HG03439 (cell line): ENCODE results near the gene MNX1.
A peak's percentile ranks its signal among the peaks of the same experiment; 100 is the strongest.

Experiments used
- ATAC-seq: cut with Tn5 transposase; IDR thresholded peaks from one replicate; pipeline ENCODE4 v1.9.1; 2021; ENCODE audit warnings: mild to moderate bottlenecking, moderate library complexity; ENCODE audit not compliant: unreplicated experiment

The MNX1 gene

DNA sequence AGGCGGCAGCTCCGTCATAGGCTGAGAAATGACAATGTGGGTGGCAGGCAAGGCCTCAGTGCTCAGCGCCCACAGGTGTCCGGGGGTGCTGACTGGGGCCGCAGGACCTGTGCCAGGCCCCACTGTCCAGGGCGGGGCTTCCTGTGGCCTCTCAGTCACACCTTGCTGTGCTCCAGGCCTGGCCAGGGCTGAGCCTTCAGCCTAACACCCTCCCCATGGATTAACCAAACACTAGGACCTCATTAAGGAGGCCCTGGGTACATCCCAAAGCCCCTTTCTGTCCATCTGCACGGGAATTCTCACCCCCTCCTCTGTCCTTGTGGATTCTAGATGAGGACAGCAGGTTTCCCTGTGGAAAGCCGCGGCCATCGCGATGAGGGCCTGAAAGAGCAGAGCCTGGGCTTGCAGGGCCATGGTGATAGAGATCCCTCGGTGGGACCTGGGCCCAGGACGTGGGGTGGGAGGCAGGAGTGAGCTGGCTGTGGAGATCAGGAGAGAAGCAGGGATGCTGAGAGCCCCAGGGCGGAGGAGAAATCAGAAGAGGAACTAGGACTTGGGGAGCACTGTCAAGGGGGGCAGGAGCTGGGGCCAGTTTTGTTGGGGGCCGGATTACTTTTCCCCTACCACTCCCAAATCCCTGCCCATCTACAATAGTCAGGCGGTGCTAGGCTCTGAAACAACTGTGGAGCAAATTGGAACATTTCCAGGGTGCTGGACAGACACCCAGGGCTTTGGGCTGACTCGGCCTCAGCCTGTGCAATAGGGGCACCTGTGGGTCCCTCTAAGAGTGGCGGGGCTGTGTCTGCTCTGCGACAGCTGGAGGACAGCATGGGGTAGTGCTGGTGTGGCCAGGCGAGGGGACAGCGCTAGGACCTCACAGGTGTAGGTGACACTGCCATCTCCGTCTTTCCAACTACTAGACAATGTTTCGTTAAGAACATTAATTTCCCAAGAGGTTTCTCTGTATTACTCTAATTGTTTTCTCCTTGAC, 23.3 kb upstream of the MNX1 start:
- no peak for ATAC-seq

DNA sequence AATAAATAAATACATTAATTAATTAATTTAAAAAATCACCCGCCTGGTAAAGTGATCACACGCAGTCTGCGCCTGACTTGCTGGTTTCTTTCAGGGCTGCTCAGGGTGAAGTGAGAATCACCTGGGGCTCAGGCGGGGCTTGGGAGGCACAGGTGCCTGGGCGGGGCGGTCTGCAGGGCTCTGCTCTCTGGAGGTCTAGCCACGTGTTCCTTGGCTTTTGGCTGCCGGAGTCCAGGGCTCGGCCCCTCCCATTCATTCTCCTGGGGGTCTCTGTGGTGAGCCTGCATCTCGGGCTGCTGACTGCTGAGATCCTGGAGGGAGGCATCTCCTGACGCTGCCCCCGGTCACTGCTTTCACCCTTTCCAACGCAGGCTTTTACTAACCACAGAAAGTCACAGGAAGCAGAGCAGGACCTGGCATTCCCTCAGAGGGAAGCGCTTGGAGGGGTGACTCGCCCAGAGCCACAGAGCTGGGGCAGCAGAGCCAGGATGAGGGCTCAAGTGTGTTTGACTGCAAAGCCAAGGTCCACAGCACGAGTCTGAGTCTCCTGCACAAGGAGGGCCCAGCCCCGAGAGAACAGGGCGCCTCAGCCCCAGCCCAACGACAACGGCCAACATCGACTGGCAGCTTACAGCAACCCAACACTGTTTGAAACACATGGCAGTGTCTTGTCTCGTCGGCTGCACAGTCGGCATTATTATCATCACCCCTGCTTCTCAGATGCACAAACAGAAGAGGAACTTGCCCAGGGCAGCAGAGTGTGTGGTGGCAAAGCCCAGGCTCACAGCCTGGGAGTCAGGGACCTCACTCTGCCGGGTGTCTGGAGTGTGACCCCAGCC, 22.4 kb upstream of the MNX1 start:
- ATAC-seq = no peak

DNA sequence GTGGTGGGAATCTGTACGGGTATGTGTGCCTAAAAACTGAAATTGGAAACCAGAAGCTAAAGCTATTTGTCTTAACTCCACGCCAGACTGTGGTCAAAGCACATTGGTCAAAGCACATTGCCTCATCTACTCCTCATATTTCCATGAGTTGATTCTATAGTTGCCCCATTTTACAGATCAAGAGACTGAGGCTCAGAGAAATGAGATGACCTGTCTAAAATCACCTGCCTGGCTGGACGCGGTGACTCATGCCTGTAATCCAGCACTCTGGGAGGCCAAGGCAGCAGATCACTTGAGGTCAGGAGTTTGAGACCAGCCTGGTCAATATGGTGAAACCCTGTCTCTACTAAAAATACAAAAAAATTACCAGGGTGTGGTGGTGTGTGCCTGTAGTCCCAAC, 21.7 kb upstream of the MNX1 start:
- ATAC-seq = no peak

- ATAC-seq = no peak
Measured at GRCh38 chr7:157028199-157028903, 17.9 kb upstream of the MNX1 start.

DNA sequence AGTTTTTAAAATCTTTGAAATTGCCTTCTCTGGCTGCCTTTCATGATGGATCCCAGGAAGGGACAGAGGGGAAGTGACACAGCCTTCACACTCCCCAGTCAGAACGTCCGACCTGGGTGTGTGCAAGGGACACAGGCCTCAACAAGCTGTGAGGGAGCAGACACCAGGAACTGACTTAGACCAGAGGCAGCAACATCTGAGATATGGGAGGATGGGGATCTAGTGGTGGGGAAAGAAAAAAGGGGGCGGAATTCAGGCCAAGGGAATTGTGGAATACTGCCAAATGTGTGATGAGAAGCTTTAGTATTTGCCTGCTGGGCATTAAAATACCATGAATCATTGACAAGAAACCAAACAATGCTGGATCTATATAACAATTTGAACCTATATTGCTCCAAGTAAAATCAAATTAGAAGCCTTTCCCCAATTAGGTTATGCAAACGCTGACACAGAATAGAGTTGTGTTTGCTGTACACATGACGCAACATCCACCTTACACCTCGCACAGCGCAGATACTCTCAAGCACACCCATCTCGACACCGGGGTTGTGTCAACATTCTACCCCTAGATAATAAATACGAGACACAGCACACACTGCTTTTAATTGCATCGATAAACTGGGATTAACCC, 17.2 kb upstream of the MNX1 start:
- ATAC-seq = no peak

DNA sequence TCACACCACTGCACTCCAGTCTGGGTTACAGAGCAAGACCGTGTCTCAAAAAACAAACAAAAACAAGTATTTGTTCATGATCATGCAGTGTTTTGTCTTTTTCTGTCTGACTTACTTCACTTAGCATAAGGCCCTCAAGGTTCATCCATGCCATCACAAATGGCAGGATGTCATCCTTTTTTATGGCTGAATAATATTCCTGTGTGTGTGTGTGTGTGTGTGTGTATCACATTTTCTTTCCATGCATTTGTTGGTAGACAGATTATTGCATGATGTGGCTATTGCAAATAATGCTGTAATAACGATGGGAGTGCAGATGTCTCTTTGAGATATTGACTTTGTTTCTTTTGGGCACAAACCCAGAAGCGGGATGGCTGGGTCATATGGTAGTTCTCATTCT, 14.3 kb upstream of the MNX1 start:
- ATAC-seq = no peak

DNA sequence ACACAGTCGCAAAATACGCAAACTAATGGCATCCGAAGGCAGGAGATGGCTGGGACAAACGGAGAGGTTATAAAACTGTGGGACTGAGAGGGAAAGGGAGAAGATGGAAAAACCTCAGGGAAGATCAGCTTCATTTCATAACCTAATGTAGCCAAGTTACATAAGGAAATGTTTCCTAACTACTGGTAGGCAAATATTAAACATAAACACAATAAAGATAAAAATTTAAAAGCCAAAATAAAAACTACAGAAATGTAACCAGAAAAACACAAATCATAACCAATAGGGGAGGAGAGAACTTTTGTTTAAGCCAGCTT, 13.1 kb upstream of the MNX1 start:
- no peak for ATAC-seq

DNA sequence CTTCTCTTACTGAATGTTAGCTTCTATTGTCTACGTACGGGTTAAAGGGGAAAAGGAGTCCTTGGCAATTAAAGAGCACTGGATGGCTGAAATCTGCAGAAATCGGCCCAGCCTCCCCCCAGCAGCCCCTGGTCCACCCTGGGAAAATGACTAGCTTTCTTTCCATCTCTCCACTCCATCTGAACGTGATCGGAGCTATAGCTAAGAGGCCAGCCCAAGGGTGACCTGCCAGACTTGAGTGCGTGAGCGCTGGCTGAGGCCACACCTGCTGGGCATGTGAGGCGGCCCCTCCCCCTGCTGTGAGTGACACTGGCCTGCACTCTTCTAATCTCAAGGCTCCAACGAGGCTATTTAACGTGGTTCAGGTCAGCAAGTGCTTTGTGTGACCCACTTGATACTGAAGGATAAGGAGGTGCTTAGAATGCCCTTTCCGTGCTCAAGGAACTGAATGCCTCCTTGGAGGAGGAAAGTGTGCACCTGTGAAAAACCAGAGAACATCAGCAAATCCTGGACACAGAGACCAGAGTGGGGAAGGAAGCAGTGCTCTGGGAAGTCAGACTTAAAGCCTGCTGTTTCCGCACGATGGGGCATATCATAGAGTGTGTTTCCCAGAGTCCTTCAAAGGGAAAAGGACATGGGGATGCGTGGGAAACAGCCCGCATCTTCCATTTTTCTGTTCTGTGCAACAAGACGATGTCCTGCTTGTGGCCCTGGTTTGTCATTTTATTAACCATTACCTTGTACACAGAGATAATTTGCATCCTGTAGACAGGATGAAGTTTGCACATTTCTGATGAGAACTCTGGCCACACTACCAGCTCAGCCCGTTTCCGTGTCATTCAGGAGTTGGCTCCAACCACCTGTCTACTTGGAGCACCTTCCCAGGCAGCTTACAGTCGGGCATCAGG, 12.5 kb upstream of the MNX1 start:
- no peak for ATAC-seq

DNA sequence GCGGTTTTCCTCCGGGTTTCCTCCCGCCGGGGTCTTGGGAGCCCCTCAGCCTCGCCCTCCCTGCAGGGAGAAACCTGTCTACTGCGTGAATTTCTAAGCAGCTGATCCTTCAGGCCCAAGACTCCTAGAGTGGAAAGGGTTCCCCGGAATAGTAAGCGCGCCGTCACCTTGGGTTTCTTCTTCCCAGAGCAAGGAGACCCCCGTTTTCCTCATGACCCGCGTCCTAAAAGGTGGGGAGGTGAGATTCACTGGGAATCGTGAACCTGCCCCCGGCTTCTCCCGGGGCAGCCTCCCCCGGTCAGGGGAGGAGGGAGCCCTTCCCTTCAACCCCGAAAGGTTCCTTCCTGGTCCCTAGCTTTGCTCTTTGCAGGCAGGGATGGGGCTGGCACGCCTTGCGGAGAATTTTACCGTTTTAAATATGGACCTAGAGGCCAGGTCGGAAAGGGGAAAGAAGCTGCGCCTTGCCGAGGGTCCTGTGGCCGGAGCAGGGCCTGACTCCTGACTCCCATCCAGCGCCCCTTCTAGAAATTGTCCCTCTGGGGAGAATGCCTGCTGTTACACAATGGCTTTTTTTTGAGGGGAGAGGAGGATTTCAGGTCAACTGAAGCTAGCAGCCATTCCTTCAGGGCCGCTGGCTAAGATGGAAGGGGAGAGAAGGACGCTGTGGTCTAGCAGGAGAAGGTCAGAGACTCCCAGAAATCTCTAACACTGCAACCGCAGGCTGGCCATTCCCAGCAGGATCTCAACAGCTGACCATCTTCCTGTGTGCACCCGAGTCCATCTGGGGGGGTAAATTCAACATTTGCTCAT, 11.6 kb upstream of the MNX1 start:
- ATAC-seq = no peak

DNA sequence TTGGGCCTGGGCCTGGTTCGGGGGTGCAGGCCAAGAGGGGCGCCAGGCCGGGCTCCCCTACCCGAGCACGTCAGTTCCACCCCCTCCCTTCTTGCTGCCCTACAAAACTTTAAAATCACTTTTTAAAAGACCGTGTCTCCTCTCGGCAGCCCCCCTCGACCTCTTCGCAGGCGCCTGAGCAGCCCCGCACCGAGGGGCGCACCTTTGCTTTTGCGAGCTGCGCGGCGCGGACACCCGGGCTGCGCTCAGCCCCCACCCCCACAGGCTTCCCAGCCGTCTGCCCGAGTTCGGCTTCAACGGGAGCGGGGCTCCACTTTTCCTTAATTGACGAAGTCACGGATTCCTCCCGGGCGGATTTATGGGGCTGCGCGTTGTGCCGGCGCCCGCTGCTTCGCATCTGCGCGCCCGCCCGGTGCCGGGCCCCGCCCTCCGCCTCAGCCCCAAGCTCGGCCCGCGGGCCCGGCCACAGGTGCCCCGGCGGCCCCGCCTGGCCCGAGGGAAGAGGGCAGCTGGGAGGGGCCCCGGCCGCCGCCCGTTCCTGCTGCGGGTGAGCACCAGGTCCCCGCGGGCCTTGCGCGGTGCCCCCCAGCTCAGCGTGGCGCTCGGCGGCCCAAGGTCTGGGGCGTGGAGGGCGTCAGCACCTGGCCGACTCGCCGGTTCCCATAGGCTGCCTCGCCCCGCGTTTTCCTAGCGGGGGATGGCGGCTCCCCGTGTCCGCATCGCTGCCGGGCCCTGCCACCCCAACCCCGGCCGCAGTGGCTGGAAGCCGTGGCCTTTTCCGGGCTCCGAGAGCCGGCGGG, 10.8 kb upstream of the MNX1 start:
- ATAC-seq = no peak

DNA sequence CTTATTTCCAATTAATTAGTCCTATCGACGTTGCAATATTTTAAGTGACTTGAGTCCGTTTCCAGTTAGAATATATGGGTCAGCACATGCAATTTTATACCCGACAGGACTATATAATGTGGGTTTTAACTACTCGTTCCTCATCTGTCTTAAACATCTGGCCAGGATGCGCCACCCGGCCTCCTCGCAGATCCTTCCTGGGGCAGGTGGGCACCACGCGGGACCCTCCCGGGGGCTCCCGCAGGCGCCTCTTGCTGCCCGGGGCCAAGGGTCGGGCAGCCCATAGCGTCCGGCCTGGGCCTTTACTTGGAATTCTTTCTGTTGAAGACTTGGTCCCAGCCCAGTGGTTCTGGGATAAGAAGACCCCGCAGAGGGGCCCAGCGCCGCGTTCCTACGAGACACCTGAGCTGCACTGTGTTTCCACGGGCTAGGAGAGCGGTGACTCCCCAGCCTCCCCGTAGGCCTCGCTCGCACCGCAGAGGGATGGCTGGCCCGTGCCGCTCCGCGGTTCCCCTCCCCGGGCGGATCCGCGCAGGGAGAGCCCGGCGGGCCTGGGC, 10.1 kb upstream of the MNX1 start:
- ATAC-seq = no peak

DNA sequence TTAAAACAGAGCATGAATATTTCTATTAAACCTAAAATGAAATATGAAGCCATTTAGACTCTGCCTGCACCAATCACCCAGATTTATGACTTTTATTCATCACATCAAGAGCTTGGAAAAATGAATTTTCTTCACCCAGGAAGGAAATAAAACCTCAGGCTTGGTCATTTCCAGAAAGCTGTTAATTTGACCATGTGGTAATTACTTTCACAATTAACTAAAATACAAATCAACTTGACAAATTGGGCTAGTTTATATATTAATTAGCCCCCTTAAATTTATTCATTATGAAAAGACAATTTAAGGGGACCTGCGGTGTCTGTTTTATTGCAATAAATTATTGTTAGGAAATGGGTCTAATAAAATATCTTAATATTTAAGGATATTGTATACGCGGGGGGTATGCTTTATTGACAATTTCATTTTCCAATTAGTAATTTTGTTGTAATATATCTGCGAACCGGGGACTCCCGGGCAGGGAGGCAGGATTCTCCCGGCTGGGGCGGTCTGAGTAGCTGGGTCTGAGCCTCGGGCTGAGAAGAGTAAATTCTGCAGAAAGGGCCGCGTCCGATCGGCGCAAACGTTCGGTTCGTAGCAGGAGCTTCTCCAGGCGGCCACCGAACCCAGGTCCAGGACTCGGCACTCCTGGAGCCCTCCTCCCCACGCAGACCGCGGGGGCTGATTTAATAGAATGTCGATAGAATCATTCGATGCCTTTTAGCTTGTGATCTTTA, 9.4 kb upstream of the MNX1 start:
- ATAC-seq = no peak

GRCh38 chr7:157018997-157019608, 8.6 kb upstream of the MNX1 start:
- no peak for ATAC-seq

DNA sequence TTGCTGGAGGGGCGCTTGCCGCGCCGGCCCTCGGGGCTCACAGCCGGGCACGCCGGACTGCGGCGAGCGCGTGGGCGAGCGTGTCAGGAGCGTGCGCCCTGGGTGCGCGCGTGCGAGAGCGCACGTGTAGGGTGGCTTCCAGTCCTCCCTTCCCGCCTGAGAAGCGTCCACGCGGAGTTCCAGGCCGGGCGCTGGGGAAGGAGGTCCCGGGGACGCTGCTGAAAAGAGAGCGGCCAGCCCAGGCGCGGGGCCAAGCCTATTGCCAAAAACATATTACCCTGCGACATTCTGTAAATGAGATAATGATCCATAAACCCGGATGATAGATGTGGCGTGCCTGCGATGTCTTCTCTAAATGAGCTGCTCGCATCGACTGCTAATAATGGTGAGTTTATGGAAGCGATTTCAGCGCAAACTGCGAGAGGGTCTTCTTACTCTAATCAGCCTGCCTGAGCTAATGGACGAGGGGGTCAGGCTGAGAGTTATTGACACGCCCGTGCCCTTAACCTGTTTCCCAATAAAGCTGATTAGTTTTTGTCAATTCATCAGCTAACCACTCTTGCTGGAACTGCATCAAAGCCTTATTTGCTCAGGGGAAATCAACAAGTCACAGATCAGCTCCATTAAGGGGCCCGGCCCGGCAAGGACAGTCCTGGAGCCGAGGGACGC, 8.0 kb upstream of the MNX1 start:
- ATAC-seq = no peak

DNA sequence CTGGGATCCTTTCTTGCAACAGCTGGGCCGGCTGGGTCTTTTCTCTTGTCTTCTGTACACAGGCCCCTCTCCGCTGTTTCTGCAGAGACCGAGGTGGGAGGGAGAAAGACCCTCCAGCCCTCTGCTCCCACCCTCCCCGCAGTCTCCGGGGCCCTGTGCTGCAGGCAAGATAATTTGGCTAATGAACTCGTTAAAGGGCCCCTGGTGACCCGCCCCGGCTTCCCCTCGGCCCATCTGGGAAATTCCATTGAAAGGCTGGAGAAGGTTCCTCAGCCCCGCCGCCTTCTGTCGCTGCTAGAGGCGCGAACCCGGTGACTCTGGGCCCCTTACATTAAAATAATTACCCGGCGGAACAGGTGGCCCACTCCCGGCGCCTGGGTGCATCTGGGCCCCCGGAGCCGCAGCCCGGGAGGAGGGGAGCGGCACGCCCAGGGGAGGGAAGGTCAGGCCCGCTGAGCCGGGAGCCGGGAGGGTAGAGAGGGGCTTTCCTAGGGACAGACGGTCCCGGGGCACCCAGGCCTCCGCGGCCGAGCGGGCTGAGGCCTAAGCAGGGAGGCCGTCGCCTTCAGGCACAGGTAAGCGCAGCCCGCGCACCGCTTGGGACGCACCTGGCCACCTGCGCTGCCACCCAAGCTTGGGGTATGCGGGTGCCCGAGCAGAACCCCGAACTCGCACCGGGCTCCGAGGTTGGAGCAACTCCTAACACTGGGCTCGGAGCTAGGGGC, 7.3 kb upstream of the MNX1 start:
- ATAC-seq = no peak

GRCh38 chr7:157017149-157017548, 6.7 kb upstream of the MNX1 start:
- ATAC-seq = peak; percentile 4
